GM18526 (cell line): ENCODE measurements around the gene CRKL.

ENCODE experiments used
- POLR2A ChIP-seq: IDR thresholded peaks from 3 replicates; pipeline ENCODE4 v1.6.1; 2011; ENCODE audit not compliant: insufficient read length; ENCODE audit errors: extremely low read depth

CRKL gene

DNA sequence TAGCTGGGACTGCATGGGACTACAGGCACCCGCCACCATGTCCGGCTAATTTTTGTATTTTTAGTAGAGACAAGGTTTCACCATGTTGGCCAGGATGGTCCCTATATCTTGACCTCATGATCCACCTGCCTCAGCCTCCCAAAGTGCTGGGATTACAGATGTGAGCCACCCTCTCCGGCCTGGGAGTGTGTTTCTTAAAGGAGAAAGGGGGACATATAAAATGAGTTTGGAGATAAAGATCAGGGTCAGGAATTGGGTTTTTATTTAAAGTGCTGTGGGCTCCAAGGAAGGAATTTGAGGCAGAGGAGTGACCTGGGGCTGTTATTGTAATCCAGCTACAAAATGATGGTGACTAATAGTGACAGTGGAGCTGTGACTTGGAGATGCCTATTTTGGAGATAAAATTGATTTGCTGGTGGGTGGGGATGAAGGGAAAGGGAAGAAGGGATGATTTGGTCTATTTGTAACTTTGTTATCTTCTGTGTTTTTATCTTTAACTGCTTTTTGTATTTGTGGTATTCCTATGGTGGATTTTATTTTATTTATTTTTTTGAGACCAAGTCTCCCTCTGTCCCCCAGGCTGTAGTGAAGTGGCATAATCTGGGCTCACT lies 5.0 kb downstream of the CRKL start:
- no peak for TF ChIP-seq POLR2A

DNA sequence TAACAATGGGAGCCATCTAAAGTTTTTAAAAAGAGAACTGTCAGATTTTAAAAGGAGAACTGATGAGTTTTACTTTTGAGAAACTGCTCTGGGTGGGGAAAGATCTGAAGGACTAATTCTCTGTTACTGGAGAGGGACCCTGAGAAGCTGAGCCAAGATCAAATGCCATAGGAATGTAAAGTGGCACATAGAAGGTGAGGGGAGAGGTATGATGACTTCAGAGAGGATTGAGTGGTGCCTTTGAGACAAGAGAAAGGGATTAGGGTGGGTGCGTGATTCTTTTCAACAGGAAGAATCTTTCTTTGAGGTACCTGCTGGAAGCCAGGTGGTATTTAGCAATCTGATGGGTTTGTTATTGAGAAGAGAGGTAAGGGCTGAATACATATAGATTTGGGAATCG lies 9.0 kb downstream of the CRKL start:
- TF ChIP-seq POLR2A: no peak

DNA sequence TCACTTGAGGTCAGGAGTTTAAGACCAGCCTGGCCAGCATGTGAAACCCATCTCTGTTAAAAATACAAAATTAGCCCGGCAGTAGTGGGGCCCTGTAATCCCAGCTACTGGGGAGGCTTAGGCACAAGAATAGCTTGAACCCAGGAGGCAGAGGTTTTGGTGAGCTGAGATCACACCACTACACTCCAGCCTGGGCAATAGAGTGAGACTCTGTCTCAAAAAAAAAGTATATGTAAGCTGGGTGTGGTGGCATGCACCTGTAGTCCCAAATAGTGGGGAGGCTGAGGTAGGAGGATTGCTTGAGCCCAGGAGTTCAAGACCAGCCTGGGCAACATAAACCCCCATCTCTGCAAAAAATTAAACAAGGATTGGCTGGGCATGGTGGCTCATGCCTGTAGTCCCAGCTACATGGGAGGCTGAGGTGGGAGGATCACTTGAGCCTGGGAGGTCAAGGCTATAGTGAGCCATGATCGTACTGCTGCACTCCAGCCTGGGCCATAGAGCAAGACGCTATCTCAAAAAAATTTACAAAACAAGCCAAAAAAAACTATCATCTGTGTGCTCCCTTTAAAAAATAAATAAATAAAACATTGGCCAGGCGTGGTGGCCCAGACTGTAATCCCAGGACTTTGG lies 10.8 kb downstream of the CRKL start:
- TF ChIP-seq POLR2A: no peak

DNA sequence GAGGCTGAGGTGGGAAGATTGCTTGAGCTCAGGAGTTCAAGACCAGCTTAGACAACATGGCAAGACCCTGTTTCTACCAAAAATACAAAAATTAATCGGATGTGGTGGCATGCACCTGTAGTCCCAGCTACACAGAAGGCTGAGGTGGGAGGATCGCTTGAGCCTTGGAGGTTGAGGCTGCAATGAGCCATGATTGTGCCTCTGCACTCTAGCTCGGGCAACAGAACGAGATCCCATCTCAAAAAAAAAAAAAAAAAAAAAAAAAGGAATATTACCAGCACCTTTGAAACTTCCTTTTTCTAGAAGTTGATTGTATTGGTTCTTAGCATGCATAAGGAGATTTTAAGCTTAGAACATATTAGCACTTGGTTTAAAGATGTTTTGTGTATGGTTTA lies 11.4 kb downstream of the CRKL start:
- TF ChIP-seq POLR2A: no peak

DNA sequence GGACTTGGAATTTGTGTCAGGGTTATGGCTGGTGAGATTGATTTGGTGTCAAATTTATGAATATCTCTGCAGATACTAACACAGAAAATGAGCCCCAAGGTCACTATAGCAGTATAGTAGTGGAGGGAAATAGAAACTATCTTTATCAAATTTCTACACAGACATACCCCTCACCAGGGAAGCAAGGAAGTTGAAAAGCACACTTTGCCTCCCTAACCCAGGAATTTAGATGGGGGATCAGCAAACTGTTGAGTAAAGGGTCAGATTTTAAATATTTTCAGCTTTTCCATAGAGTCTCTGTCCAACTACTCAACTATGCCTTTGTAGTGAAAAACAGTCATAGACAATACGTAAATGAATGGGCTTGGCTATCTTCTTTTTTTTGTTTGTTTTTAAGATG lies 12.8 kb downstream of the CRKL start:
- no peak for TF ChIP-seq POLR2A

DNA sequence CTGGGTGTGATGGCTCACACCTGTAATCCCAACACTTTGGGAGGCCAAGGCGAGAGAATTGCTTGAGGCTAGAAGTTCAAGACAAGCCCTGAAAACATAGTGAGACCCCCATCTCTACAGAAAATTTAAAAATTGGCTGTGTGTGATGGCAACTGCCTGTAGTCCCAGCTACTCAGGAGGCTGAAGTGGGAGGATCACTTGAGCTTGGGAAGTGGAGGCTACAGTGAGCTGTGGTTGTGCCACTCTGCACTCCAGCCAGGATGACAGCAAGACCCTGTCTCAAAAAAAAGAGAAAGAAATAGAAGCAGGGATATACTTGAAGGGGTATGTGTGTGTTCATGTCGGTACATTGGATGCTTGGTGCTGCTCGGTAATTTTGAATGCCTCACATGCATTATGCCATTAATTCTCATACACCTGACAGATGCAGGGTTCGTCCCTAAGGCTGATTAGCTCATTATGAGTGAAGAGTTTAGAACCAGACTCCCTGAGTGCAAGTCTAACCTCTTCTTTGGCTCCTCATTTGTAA lies 14.0 kb downstream of the CRKL start:
- TF ChIP-seq POLR2A: no peak

DNA sequence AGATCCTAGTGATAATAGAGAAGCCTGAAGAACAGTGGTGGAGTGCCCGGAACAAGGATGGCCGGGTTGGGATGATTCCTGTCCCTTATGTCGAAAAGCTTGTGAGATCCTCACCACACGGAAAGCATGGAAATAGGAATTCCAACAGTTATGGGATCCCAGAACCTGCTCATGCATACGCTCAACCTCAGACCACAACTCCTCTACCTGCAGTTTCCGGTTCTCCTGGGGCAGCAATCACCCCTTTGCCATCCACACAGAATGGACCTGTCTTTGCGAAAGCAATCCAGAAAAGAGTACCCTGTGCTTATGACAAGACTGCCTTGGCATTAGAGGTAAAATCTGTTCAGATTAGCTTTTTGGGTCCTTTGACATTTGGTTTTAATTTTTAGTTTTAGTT lies 16.7 kb downstream of the CRKL start:
- no peak for TF ChIP-seq POLR2A

DNA sequence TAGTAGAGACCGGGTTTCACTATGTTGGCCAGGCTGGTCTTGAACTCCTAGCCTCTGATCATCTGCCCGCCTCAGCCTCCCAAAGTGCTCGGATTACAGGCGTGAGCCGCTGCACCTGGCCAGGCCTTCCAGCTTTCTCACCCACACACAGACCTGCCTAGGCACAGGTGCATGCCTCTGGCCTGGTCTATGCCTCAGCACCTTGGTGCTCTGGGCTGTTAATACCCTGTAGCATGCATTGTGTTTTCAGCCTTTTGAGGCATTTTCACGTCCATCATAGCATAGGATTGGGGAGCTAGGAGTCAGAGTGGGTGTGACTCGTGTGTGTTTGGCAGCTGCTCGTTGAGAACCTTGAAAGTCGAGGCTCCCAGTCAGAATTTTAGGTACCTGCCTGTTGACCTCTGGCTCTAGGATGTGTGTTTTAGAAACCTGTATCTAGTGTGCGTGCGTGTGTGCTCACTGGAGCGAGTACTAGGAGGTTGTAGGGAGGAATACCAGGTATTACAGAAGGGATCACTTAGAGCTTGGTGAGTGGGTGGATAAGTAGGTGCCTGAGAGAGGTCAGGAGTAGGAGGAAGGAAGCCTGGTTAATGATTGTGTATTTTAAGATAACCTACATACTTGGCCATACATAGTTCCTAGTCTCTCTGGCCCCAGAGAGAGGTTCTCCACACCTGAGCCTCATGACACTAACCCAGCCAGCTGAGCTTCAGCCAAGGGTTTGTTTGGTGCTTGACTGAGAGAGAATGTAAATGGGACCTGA lies 20.0 kb downstream of the CRKL start:
- TF ChIP-seq POLR2A: no peak

DNA sequence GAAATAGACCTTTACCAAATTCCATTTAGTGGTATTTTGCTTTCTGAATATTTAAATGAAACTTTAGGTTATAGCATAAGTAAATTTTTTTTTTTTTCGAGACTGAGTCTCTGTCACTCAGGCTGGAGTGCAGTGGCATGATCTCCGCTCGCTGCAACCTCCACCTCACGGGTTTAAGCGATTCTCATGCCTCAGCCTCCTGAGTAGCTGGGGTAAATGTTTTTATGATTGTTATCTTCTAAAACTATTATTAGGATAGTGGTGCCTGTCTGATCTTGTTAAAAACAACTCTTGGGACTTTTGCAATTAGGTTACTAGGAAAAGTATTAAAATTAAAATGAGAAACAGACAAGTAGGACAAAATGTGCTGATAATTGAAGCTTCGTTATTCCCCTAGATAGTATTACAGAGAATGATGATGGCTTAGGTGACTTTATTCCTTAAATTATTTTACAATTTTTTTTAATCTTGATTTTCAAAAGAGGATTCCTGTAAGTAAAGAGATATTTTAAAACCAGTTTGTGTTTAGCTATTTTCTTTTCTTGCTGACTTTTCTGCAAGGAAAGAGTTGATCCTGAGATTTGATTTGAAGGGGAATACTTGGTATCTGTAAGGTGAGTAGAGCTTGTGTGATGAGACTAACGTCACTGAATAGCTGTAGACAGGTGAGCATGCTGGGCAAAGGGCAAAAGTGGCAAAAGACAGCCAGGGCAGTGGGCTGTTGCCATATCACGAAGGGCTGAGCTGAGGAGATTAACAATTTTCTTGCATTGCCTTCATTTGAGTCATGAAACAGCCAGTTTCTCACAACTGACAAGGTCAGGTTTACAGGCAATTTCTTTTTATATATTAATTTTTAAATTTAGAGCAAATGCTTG lies 20.8 kb downstream of the CRKL start:
- no peak for TF ChIP-seq POLR2A

DNA sequence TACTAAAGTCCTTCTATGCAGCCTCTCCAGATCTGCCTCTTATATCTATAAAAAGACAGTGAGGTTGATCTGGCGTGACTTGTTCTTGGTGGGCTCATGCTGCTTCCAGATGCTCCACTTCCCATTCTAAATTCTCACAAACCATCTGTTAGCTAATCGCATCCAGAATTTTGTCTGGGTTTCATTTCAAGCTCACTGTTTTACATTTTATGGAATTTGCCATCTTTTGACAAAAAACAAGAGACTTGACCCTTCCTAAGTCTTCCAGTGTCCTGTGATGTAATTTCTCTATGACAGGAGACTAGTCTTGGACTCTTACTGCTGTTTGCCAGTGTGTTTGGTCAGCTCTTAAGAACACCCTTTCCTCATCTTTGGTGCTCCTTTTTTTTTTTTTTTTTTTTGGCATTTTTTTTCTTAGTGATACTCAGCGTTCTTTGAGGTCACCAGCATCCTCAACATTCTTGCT lies 23.0 kb downstream of the CRKL start:
- TF ChIP-seq POLR2A: no peak

DNA sequence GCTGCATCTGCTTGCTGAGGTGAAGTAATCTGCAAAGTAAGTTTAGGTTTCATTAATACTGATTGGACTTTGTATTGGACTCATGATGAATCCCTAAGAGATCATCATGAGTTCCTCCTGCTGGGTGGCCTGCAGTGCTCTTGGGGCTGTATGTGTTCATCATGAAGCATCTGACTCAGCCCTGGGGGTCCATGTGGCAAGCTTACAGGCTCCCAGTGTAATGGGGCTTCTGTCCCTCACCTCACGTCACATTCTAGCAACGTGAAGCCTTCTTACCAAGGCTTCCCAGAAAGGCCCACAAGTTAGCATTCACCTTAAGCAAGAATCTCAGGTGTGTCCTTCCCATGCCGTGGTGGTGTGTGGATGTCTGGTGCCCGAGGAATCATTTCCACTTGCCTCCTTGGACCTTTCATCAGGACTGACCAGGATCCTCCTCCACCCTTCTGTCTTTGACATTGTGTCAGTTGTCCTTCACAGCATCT lies 23.7 kb downstream of the CRKL start:
- TF ChIP-seq POLR2A: no peak

DNA sequence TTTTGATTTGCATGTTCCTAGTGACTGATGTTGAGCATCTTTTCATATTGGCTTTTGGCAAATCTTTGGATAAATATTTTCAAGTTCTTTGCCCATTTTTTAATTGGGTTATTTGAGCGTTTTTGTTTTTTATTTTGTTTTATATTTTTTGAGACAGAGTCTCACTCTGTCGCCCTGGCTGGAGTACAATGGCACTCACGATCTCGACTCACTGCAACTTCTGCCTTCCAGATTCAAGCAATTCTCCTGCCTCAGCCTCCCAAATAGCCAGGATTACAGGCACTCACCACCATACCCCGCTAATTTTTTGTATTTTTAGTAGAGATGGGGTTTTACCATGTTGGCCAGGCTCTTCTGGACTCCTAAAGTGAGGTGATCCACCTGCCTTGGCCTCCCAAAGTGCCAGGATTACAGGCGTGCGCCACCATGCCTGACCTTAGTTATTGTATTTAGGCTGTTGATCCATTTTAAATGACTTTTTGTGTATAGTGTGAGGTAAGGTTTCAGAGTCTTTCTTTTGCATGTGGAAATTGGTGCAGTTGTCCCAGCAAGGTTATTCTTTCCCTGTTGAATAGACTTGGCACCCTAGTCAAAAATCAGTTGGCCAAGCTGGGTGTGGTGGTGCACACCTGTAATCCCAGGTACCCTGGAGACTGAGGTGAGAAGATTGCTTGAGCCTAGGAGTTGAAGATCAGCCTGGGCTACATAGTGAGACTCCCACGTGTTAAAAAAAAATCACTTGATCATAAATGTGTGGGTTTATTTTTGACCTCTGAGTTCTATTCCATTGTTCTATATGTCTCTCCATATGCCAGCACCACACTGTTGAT lies 26.1 kb downstream of the CRKL start:
- no peak for TF ChIP-seq POLR2A

DNA sequence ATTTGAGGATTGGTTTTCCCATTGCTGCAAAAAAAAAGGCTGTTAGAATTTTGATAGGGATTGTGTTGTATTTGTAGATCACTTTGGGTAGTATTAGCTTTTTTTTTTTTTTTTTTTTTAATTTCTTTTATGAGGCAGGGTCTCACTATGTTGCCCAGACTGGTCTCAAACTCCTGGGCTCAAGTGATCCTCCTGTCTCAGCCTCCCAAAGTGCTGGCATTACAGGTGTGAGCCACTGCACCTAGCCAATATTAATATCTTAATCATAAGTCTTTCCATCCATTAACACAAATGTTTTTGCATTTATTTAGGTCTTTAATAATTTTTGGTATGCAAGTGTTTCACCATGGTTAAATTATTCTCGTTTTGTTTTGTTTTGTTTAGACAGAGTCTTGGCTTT lies 26.8 kb downstream of the CRKL start:
- TF ChIP-seq POLR2A: no peak

DNA sequence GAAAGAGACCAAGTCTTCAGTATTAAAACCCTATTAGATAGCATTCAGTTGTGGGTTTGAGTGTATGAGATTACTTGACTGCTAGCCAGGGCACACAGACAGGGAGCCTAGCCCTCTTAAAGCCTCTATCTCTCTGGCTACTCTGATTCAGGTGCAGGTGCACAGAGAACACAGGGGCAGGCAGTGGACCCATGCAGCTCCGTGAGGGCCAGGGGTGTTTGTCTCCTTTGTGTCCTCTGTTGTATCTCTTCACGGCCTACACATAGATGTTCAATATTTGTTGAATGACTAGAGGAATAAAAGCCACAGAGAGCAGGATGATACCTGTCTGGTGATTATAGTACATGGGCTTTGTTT lies 28.3 kb downstream of the CRKL start:
- no peak for TF ChIP-seq POLR2A
